ENCODE measurements around the gene SC5D.

SC5D gene

GRCh38 chr11:121293288-121293594 lies 670 bp downstream of the SC5D start:
- TF ChIP-seq POLR2AphosphoS5 (IDR thresholded peaks at IDR 0.05; ENCODE audit: low read depth, low read length) (no peak), FOXP2 (optimal IDR thresholded peaks at IDR 0.05; ENCODE audit: borderline replicate concordance, extremely low read depth, extremely low read length, insufficient read depth) (no peak), TAF1 (IDR thresholded peaks at IDR 0.05; ENCODE audit: borderline replicate concordance, insufficient read depth, low read length) (no peak), REST (IDR thresholded peaks at IDR 0.05; ENCODE audit: insufficient read depth in 1 of 2, low read depth in 2 of 2, low read length in 2 of 2) (no peak), SIN3A (IDR thresholded peaks at IDR 0.05; ENCODE audit: borderline replicate concordance, insufficient read depth, low read length) (no peak)

- no peak for TF ChIP-seq TAF1 (IDR thresholded peaks at IDR 0.05; ENCODE audit: borderline replicate concordance, insufficient read depth, low read length)
- no peak for TF ChIP-seq SIN3A (IDR thresholded peaks at IDR 0.05; ENCODE audit: borderline replicate concordance, insufficient read depth, low read length)
- no peak for TF ChIP-seq FOXP2 (optimal IDR thresholded peaks at IDR 0.05; ENCODE audit: borderline replicate concordance, extremely low read depth, extremely low read length, insufficient read depth)
- TF ChIP-seq REST (IDR thresholded peaks at IDR 0.05; ENCODE audit: insufficient read depth in 1 of 2, low read depth in 2 of 2, low read length in 2 of 2): no peak
These were observed 2.9 kb downstream of the SC5D start for GRCh38 chr11:121295246-121296029.

GRCh38 chr11:121297872-121298271 lies 5.3 kb downstream of the SC5D start:
- TF ChIP-seq FOXP2 (optimal IDR thresholded peaks at IDR 0.05; ENCODE audit: borderline replicate concordance, extremely low read depth, extremely low read length, insufficient read depth) (no peak), POLR2AphosphoS5 (IDR thresholded peaks at IDR 0.05; ENCODE audit: low read depth, low read length) (no peak), REST (IDR thresholded peaks at IDR 0.05; ENCODE audit: insufficient read depth in 1 of 2, low read depth in 2 of 2, low read length in 2 of 2) (no peak), TAF1 (IDR thresholded peaks at IDR 0.05; ENCODE audit: borderline replicate concordance, insufficient read depth, low read length) (no peak), SIN3A (IDR thresholded peaks at IDR 0.05; ENCODE audit: borderline replicate concordance, insufficient read depth, low read length) (no peak)

- no peak for TF ChIP-seq TAF1 (IDR thresholded peaks at IDR 0.05; ENCODE audit: borderline replicate concordance, insufficient read depth, low read length)
- TF ChIP-seq POLR2AphosphoS5 (IDR thresholded peaks at IDR 0.05; ENCODE audit: low read depth, low read length): no peak
- TF ChIP-seq SIN3A (IDR thresholded peaks at IDR 0.05; ENCODE audit: borderline replicate concordance, insufficient read depth, low read length): no peak
- TF ChIP-seq FOXP2 (optimal IDR thresholded peaks at IDR 0.05; ENCODE audit: borderline replicate concordance, extremely low read depth, extremely low read length, insufficient read depth): no peak
- no peak for TF ChIP-seq REST (IDR thresholded peaks at IDR 0.05; ENCODE audit: insufficient read depth in 1 of 2, low read depth in 2 of 2, low read length in 2 of 2)
These were observed 6.2 kb downstream of the SC5D start for GRCh38 chr11:121298774-121299173.
